Embryonic facial prominence (tissue), 1 donor: ENCODE results near the gene PRLR.

ENCODE experiments used
- DNase-seq: peaks from one replicate; pipeline ENCODE4 v3.0.0-alpha.2; 2016; ENCODE audit errors: extremely low spot score

PRLR gene

GRCh38 chr5:35001842-35002241 lies 228.4 kb downstream of the PRLR start:
- DNase-seq: no peak
